Keratinocyte (primary cell): ENCODE results near the gene CACNA2D2. TPM values are rescaled to one million over a fixed set of nuclear protein-coding genes. Genes with fewer than 3 reads are reported as not detected.

Experiments
- DNase-seq: peaks from one replicate; pipeline ENCODE4 v3.0.0-alpha.2; 2011; ENCODE audit warnings: low read depth, missing footprints, low spot score
- FAIRE-seq: peaks from 2 replicates; lab custom pipeline; 2011; peaks lifted over from hg19 to GRCh38; lab: Jason Lieb, UNC
- H2AFZ ChIP-seq: 2 replicates; pipeline ENCODE4 v1.6.0; 2012; ENCODE audit warnings: low read length, control low read depth, inconsistent platforms; ENCODE audit not compliant: control insufficient read depth
- H3K27ac ChIP-seq: 2 replicates; pipeline ENCODE4 v1.5.1; 2011; ENCODE audit warnings: low read length; ENCODE audit not compliant: control insufficient read depth, insufficient read depth
- H3K27me3 ChIP-seq: 3 replicates; pipeline ENCODE4 v1.6.0; 2011; ENCODE audit warnings: low read length; ENCODE audit not compliant: control insufficient read depth, insufficient read depth; ENCODE audit errors: extremely low read depth
- H3K36me3 ChIP-seq, 2 experiments: 2 replicates in 1 of 2; 3 replicates in 1 of 2; pipeline ENCODE4 v1.5.1; 2011; ENCODE audit warnings: low read length in 2 of 2, mild to moderate bottlenecking in 1 of 2; ENCODE audit not compliant: control insufficient read depth in 2 of 2, insufficient read depth in 2 of 2; ENCODE audit errors: extremely low read depth in 1 of 2
- H3K4me1 ChIP-seq: 3 replicates; pipeline ENCODE4 v1.5.1; 2011; ENCODE audit warnings: low read length; ENCODE audit not compliant: control insufficient read depth, insufficient read depth; ENCODE audit errors: extremely low read depth
- H3K4me2 ChIP-seq: 3 replicates; pipeline ENCODE4 v1.6.0; 2011; ENCODE audit warnings: low read depth, low read length; ENCODE audit not compliant: control insufficient read depth, insufficient read depth; ENCODE audit errors: extremely low read depth
- H3K4me3 ChIP-seq, 3 experiments: fragments of 200-600 bp in 1 of 3; sonication (generic) in 1 of 3; 2 replicates in 2 of 3; 3 replicates in 1 of 3; pipeline ENCODE4 v1.5.1; 2011 to 2016; ENCODE audit warnings: low read length in 3 of 3, mild to moderate bottlenecking in 3 of 3, control low read depth in 2 of 3, inconsistent platforms in 1 of 3, low read depth in 1 of 3, mixed read lengths in 1 of 3, mixed run types in 1 of 3, moderate library complexity in 1 of 3; ENCODE audit not compliant: control insufficient read depth in 2 of 3, insufficient read depth in 2 of 3; ENCODE audit errors: extremely low read depth in 1 of 3
- H3K79me2 ChIP-seq: 2 replicates; pipeline ENCODE4 v1.6.0; 2012; ENCODE audit warnings: low read length; ENCODE audit not compliant: control insufficient read depth, insufficient read depth
- H3K9ac ChIP-seq: 3 replicates; pipeline ENCODE4 v1.6.0; 2011; ENCODE audit warnings: low read length; ENCODE audit not compliant: control insufficient read depth, insufficient read depth; ENCODE audit errors: extremely low read depth
- H3K9me1 ChIP-seq: 3 replicates; pipeline ENCODE4 v1.6.0; 2011; ENCODE audit warnings: low read length; ENCODE audit not compliant: control insufficient read depth, insufficient read depth; ENCODE audit errors: extremely low read depth
- H3K9me3 ChIP-seq: 2 replicates; pipeline ENCODE4 v1.5.1; 2012; ENCODE audit warnings: low read depth, low read length; ENCODE audit not compliant: control insufficient read depth
- H4K20me1 ChIP-seq: 3 replicates; pipeline ENCODE4 v1.6.0; 2011; ENCODE audit warnings: low read length; ENCODE audit not compliant: control insufficient read depth, insufficient read depth; ENCODE audit errors: extremely low read depth
- CTCF ChIP-seq, 3 experiments: IDR thresholded peaks in 1 of 3; conservative IDR thresholded peaks in 1 of 3; optimal IDR thresholded peaks in 1 of 3; 2 replicates in 2 of 3; 3 replicates in 1 of 3; pipeline versions ENCODE3 to v1.5.1; 2011; ENCODE audit warnings: low read length in 3 of 3, mild to moderate bottlenecking in 3 of 3, moderate library complexity in 2 of 3, control low read depth in 1 of 3, inconsistent platforms in 1 of 3; ENCODE audit not compliant: insufficient read depth in 2 of 3; ENCODE audit errors: extremely low read depth in 1 of 3
- EZH2 ChIP-seq: IDR thresholded peaks from one replicate; pipeline ENCODE4 v1.6.1; 2012; ENCODE audit warnings: inconsistent platforms, mild to moderate bottlenecking, low read length, moderate library complexity
- dilution Hi-C: fragments of 300-500 bp; cut with MboI; formaldehyde crosslinking; loops from one replicate; pipeline ENCODE4 v1.7.0; 2020; ENCODE audit warnings: low sequenced_read_pairs; ENCODE audit not compliant: extremely low pct_ligation_motif_present
- polyA plus RNA-seq, 5 experiments: library from polyadenylated mRNA; depleted of rRNA in 3 of 5; stranded (reverse) in 3 of 5; stranded (forward) in 1 of 5; unstranded in 1 of 5; fragments of >200 nt; gene quantifications; 1 replicate in 1 of 5; 2 replicates in 3 of 5; 3 replicates in 1 of 5; pipeline versions ENCODE4 v1.2.1 to v1.2.3, GENCODE V29; 2011 to 2012; ENCODE audit warnings: missing spikeins in 2 of 5, low read depth in 1 of 5, low replicate concordance in 1 of 5

The CACNA2D2 gene
- polyA plus RNA-seq, 1 donor (not counting 4 experiments of a cell fraction or from before 2014, with no cell fraction given): 0.04 TPM

GRCh38 chr3:50326182-50326541 is 177.3 kb downstream of the CACNA2D2 start:
- no peaks in the 10 kb centered on the region for H3K27me3 ChIP-seq
- H3K36me3 ChIP-seq: peaks cover 21 to 29% of the 10 kb centered on the region in 2 experiments
- no peak overlapping the region for H3K4me2 ChIP-seq
- peaks cover 16% of the 10 kb centered on the region for H3K4me1 ChIP-seq
- no peak overlapping the region for H2AFZ ChIP-seq
- H3K4me3 ChIP-seq: no peak overlapping the region
- TF ChIP-seq CTCF (optimal IDR thresholded peaks at IDR 0.05 in 1 of 3, IDR thresholded peaks at IDR 0.05 in 1 of 3, conservative IDR thresholded peaks at IDR 0.05 in 1 of 3; ENCODE audit: extremely low read depth in 1 of 3, insufficient read depth in 2 of 3, low read length in 3 of 3): no peak
- TF ChIP-seq EZH2: no peak
- H3K9me1 ChIP-seq: no peaks in the 10 kb centered on the region
- dilution Hi-C loops: no loop called here
- H4K20me1 ChIP-seq: no peaks in the 10 kb centered on the region
- H3K79me2 ChIP-seq: peaks cover 28% of the 10 kb centered on the region
- no peak overlapping the region for H3K9ac ChIP-seq
- DNase-seq (no peak), FAIRE-seq (no peak)
- H3K9me3 ChIP-seq: no peaks in the 10 kb centered on the region
- H3K27ac ChIP-seq: no peak overlapping the region

GRCh38 chr3:50325497-50326181 is 177.8 kb downstream of the CACNA2D2 start:
- FAIRE-seq (no peak), DNase-seq (no peak)
- no peak overlapping the region for H3K4me3 ChIP-seq
- no peaks in the 10 kb centered on the region for H4K20me1 ChIP-seq
- no peaks in the 10 kb centered on the region for H3K9me1 ChIP-seq
- dilution Hi-C loops: no loop called here
- H3K27me3 ChIP-seq: no peaks in the 10 kb centered on the region
- H3K4me2 ChIP-seq: no peak overlapping the region
- H3K79me2 ChIP-seq: peaks cover 27% of the 10 kb centered on the region
- H3K36me3 ChIP-seq: peaks cover 16 to 24% of the 10 kb centered on the region in 2 experiments
- H3K4me1 ChIP-seq: peaks cover 16% of the 10 kb centered on the region
- H3K27ac ChIP-seq: no peak overlapping the region
- H2AFZ ChIP-seq: no peak overlapping the region
- TF ChIP-seq CTCF (optimal IDR thresholded peaks at IDR 0.05 in 1 of 3, IDR thresholded peaks at IDR 0.05 in 1 of 3, conservative IDR thresholded peaks at IDR 0.05 in 1 of 3; ENCODE audit: extremely low read depth in 1 of 3, insufficient read depth in 2 of 3, low read length in 3 of 3) (no peak), EZH2 (no peak)
- H3K9me3 ChIP-seq: no peaks in the 10 kb centered on the region
- H3K9ac ChIP-seq: no peak overlapping the region
